Spleen (tissue), 7 donors: Measurements from ENCODE around the gene PTPRE.

Experiments
- POLR2A ChIP-seq, 3 donors: fragments of 450-650 bp; IDR thresholded peaks; one replicate each; pipeline ENCODE4 v1.5.1; 2017; ENCODE audit warnings: antibody characterized with exemption in 3 of 3, mild to moderate bottlenecking in 1 of 3
- TF ChIP-seq, protein P1 (sequence below), 11 experiments: fragments of 200-600 bp in 7 of 11; fragments of 450-650 bp in 4 of 11; sonication (generic) in 4 of 11; IDR thresholded peaks in 8 of 11; conservative IDR thresholded peaks in 3 of 11; 1 replicate in 7 of 11; 2 replicates in 4 of 11; pipeline versions ENCODE4 v1.4.0 to v1.8.0; 2016 to 2021; ENCODE audit warnings: antibody characterized with exemption in 11 of 11, inconsistent platforms in 4 of 11, mild to moderate bottlenecking in 1 of 11
- donor health status: DM: no; HTN: no; CAD: no; lungs with moderate emphysema.
- donor health status: DM: no; HTN: no; CAD: no.
- donor health status: DM: no; HTN: no; CAD: no.

DNA sequence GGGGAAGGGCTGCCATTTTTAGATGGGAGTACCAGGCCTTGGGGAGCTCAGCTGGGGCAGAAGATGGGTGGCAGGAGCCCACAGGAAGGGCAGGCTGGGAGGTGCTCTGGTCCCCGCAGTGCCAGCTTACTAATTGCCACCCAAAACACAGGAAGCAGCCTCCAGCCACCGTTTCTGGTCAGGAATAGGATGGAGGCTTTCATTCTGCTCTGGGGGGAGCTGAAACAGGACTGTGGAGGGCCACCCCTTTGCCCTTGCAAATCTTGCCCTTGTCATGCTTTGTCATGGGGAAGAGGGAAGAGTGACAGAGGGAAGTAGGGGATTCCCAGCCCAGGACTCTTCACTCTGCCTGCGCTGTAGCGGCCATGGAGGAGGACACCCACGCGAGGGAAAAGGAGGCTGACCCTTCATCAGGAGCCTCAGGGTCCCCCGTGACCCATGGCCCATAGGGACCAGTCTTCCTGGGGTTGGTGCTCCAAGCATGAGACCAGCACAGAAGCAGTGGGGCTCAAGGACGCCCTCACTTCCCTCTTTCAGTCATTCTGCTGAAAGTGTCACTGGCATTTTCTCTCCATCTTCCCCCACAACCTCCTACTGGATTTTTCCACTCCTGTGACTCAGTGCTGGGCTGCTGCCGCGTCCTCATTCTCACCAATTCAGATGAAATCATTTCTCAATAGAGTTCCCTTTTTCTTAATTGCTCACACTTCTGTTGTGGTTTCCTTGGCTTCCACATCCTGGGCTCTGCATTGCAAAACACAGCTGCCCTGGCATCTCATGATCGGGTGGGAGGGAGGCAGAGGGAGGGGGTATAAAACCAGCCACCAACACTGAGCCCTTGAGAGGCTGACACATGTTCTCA is 157.4 kb downstream of the PTPRE start:
- no peak for TF ChIP-seq POLR2A (IDR thresholded peaks at IDR 0.05)
- TF ChIP-seq, protein P1, sequence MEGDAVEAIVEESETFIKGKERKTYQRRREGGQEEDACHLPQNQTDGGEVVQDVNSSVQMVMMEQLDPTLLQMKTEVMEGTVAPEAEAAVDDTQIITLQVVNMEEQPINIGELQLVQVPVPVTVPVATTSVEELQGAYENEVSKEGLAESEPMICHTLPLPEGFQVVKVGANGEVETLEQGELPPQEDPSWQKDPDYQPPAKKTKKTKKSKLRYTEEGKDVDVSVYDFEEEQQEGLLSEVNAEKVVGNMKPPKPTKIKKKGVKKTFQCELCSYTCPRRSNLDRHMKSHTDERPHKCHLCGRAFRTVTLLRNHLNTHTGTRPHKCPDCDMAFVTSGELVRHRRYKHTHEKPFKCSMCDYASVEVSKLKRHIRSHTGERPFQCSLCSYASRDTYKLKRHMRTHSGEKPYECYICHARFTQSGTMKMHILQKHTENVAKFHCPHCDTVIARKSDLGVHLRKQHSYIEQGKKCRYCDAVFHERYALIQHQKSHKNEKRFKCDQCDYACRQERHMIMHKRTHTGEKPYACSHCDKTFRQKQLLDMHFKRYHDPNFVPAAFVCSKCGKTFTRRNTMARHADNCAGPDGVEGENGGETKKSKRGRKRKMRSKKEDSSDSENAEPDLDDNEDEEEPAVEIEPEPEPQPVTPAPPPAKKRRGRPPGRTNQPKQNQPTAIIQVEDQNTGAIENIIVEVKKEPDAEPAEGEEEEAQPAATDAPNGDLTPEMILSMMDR (IDR thresholded peaks at IDR 0.05 in 8 of 11, conservative IDR thresholded peaks at IDR 0.05 in 3 of 11) = peak in 1 of 11 experiments; percentile 18
